Measurements from ENCODE around the gene CLEC17A.
"Not testable (repeated sequence)": the region's sequence is repeated elsewhere in the genome, so short reads cannot be mapped to it uniquely, and the experiment has no call there.

The CLEC17A gene

GRCh38 chr19:14582894-14583340, at the start of gene CLEC17A:
Gene CLEC17A, plus strand, starts transcription at chr19:14583084. Its CDS starts 77 bp downstream, at chr19:14583161.
- peak in 1 of 58 donors; percentile 1 for DNase-seq

- no peak for DNase-seq
Observed at GRCh38 chr19:14533450-14533849, 49.4 kb upstream of the CLEC17A start.

- DNase-seq = peak in 2 of 58 donors; percentile 12 to 36
Observed at GRCh38 chr19:14536926-14537692, 45.8 kb upstream of the CLEC17A start.

- no peak for DNase-seq
Observed at GRCh38 chr19:14540741-14541525, 42.0 kb upstream of the CLEC17A start.

- not testable (repeated sequence) for DNase-seq
Observed at GRCh38 chr19:14541979-14542378, 40.9 kb upstream of the CLEC17A start.

- peak in 31 of 58 donors; percentile 10 to 76 (median 44) for DNase-seq
Observed at GRCh38 chr19:14542711-14543328, 40.1 kb upstream of the CLEC17A start.

- no peak for DNase-seq
Observed at GRCh38 chr19:14544047-14544446, 38.8 kb upstream of the CLEC17A start.

- peak; percentile 35 to 99 (median 88) for DNase-seq
Observed at GRCh38 chr19:14544977-14545715, 37.7 kb upstream of the CLEC17A start.

GRCh38 chr19:14545716-14546082, 37.2 kb upstream of the CLEC17A start:
- DNase-seq = peak in 1 of 58 donors; percentile 69

- DNase-seq = peak in 4 of 58 donors; percentile 20 to 38 (median 25)
Observed at GRCh38 chr19:14550201-14550754, 32.6 kb upstream of the CLEC17A start.

GRCh38 chr19:14551134-14552005, 31.5 kb upstream of the CLEC17A start:
- DNase-seq = peak in 26 of 58 donors; percentile 10 to 64 (median 35)

GRCh38 chr19:14552006-14552360, 30.9 kb upstream of the CLEC17A start:
- DNase-seq = not testable (repeated sequence)

- DNase-seq = no peak
Observed at GRCh38 chr19:14553042-14553938, 29.6 kb upstream of the CLEC17A start.

- DNase-seq = no peak
Observed at GRCh38 chr19:14553939-14554243, 29.0 kb upstream of the CLEC17A start.

GRCh38 chr19:14554382-14554812, 28.5 kb upstream of the CLEC17A start:
- peak in 31 of 58 donors; percentile 7 to 57 (median 33) for DNase-seq

- no peak for DNase-seq
Observed at GRCh38 chr19:14555918-14556661, 26.8 kb upstream of the CLEC17A start.

- peak in 55 of 58 donors; percentile 26 to 87 (median 70) for DNase-seq
Observed at GRCh38 chr19:14556662-14557188, 26.2 kb upstream of the CLEC17A start.

Data from anterior cingulate cortex (tissue), 58 donors.